ENCODE results near the gene LPIN3.
"Not testable (repeated sequence)": the region's sequence is repeated elsewhere in the genome, so short reads cannot be mapped to it uniquely, and the experiment has no call there.

Gene LPIN3, protein sequence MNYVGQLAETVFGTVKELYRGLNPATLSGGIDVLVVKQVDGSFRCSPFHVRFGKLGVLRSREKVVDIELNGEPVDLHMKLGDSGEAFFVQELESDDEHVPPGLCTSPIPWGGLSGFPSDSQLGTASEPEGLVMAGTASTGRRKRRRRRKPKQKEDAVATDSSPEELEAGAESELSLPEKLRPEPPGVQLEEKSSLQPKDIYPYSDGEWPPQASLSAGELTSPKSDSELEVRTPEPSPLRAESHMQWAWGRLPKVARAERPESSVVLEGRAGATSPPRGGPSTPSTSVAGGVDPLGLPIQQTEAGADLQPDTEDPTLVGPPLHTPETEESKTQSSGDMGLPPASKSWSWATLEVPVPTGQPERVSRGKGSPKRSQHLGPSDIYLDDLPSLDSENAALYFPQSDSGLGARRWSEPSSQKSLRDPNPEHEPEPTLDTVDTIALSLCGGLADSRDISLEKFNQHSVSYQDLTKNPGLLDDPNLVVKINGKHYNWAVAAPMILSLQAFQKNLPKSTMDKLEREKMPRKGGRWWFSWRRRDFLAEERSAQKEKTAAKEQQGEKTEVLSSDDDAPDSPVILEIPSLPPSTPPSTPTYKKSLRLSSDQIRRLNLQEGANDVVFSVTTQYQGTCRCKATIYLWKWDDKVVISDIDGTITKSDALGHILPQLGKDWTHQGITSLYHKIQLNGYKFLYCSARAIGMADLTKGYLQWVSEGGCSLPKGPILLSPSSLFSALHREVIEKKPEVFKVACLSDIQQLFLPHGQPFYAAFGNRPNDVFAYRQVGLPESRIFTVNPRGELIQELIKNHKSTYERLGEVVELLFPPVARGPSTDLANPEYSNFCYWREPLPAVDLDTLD

DNA sequence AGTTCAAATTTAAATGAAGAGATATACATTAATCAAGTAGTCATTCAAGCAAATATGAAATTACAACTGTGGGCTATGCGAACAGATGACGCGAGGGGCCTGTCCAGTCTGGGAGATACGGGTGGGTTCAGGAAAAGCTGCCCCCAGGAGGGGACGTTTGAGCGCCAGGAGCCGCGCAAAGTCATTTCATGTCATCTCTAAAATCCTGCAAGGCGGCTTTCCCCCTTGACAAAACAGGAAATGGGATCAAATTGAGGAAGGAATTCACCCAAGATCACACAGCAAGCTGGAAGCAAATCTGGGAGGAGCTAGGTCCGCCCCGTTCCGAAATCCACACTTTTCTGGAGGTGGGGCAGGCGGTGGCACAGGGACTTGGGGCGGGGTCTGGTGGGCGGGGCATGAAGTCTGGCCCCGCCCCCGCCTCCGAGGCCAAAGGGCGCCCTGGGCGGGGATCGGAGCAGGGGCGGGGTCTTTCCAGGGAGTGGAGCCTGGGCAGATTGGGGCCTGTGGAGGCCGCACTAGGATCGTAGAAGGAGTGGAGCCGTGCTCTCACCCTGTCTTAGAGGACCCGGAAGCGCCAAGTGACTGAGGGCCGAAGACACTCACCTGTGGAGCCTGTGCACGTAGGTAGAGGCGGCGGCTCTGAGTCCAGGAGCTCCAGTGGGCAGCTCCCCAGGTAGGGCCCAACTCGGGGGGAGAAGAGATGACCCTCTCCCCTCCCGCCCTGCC lies at the start of gene LPIN3:
TSS of gene LPIN3 (plus strand) at position 495 of the 729 bp plus-strand sequence. CDS start 4,983 bp downstream, outside the sequence.
- peak; percentile 5 for DNase-seq

DNA sequence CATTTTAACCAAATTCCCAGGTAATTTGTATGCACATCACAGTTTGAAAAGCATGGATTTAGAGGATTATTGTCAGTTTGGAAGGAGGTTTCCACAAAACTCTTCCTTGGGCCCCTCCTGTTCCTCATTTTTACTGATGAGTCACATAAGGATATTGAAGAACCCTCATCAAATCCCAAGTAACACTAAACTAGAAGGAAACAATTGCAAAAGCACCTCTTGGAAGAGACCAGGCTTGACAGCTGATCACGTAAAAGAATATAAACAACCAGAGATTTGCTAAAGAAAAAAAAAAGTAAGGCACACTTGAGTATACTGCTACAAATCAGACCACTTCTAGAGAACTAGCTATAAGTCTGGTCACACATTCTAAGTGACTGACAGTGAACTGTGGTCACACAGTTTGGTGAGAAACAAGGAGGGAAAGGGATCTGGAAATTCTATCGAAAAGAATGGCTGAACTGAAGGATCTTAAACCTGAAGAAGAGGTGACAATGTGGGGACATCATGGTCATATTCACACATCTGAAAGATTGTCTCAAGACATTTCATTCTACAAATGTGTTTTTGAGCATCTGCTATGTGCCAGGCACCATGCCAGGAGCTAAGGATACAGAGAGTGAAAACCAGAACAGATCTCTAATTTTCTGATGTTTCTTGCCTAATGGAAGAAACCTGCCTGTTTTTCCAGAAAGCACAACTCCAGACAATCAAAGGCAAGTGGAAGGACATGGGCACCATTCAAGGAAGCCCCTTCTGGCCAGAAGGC lies 47.2 kb upstream of the LPIN3 start:
- no peak for DNase-seq

DNA sequence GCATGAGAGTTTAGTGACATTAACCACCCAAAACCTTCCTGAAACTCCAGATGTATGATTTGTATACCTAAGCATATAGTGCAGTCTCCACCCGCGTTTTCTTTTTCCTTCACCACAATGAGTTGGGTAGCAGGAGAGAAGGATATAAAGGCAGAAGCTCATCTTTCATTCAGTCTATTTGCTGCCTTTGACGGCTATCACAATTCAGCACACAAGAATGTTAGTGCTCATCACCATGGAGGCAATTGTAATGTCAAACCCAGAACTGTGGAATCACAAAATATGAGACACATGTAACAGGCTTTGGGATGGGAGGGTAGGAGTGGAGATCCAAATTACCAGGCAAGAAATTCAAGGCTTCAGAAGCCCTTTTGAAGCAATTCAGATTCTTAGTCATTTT lies 40.7 kb upstream of the LPIN3 start:
- DNase-seq: no peak

DNA sequence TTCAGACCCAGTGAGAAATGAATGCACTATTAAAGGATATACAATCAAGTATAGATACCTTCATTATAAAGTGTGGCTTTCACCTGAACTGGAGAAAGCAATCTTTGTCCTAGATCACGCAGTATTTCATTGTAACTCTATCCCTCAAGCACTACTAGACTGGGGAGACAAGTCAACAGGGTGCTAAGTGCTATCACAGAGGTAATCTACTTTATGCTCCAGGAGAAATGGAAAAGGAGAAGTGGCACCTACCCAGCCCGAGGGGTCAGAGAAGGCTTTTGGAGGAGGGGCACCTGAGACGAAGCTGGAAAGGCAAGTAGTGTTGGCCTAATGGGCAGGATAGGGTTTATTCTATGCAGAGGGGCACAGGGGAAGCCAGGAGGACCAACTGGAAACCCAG lies 40.2 kb upstream of the LPIN3 start:
- DNase-seq: no peak

DNA sequence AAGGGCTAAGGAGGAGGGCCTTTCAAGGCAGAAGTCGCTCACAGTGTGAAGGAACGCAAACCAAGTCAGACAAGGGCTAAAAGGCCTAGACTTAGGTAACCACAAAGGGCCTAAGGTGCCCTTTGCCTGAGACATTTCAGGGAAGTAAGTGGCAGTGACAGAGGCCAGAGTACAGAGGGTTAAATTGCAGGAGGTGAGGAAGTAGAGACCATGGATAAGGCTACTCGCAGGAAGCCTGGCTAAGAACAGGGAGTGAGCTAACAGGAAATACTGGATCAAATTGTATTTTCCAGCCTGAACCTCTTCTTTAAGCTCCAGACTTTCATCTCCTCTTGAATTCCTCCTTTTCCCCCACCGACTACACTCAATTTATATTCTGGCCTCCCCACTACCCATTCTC lies 39.7 kb upstream of the LPIN3 start:
- no peak for DNase-seq

DNA sequence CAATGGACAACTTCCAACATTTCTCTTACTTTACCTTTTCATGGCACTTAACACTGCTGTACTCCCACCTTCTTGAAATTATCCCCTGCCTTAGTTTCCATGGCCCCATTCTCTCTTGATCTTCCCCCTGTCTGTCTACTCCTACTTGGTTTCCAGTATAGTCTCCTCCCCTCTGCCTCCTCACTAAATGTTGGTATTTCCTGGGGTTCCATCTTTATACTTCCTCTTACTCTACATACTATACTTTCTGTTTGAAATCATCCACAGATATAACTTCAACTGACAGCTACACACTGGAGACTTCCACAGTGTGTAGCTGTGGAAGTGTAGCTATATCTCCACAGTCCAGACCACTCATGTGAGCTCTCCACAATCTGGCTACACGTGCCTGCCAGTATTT lies 36.6 kb upstream of the LPIN3 start:
- DNase-seq: no peak

DNA sequence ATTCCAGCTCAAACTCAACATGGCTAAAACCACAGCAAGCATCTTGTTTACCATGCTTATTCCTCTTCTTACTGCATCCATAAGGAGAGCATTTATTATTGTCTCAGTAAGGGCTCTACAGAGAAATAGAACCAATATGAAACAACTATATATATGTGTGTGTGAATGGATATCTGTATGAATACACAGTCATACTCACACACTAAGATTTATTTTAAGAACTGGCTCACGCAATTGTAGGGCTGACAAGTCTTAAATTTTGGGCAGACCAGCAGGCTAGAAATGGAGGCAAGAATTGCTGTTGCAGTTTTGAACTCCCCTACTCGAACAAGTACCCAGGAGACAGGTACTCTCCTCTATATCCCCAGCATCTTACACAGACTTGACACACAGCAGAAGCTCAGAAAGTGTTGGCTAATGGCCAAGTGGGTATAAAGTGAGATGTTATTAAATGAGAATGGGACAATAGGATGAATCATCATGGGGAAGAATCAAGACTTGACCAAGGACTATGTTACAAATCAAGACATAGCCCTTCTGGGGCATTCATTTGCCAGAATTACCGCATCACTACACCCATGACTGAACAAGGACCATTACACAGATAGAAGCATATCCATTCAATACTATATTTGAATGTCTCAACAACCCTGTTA lies 36.1 kb upstream of the LPIN3 start:
- no peak for DNase-seq

DNA sequence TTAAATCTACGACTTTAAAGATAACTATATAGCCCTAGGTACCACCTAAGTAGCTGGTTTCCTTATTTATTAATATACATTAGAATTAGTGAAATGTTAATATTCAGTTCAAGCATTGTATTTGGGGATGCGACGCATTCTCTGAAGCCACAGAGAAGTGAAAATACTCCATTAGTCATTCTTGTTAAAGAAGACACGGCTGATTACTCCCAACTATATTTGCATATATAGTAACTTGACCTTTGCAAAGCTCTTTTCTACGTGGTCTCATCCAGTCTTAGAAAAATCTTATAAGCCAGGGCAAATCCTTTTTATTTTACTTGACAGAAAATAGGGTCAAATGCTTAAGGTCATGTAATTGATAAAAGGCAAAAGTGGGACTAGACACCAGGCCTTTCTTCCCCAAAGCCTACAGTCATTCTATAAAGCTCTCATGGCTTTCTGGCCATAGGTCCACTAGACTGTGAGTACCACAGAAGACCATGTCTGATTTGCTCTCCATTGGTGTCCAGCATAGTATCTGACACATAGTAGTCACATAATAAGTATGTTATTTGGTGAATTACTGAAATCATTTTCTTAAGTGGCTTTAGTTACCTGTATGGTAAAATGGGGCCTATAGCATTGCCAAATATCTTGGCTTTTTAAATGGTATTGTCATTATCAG lies 34.4 kb upstream of the LPIN3 start:
- no peak for DNase-seq

DNA sequence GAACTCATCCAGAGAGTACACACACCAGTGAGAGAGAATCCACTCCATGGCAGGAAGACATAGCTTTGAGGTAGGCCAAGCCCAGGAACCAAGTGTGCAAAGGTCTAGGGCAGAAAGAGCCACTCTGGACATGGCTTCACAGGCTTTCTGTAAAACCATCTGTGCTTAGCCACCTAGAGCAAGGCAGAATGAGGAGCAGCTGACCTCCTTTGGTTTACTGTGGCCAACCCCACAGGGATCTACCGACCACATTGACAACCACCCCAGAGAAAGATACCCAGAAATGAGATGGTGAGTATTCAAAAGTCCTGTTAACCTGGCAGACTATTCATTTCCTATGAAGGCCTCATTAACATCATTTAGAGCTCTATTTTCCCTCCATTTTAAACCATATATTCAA lies 33.6 kb upstream of the LPIN3 start:
- DNase-seq: no peak

DNA sequence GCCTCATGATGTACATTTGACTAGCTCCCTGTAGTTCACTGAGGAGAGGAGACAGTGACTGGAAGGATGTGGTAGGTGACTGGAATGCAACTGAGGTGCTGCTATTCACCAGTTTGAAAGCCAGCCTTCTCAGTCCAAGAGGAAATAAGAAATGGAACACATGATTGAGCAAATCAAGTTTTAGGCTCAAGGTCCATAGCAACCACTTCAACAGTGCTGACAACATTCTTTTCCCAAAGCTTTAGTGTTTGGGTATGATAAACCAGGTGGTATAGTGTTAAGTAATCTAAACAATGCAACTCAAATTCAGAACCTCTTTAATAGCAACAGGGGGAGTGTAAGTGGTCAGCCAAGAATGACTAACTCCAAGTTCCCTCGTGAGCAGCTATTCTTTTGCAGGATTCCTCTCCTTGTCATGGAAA lies 32.3 kb upstream of the LPIN3 start:
- no peak for DNase-seq

DNA sequence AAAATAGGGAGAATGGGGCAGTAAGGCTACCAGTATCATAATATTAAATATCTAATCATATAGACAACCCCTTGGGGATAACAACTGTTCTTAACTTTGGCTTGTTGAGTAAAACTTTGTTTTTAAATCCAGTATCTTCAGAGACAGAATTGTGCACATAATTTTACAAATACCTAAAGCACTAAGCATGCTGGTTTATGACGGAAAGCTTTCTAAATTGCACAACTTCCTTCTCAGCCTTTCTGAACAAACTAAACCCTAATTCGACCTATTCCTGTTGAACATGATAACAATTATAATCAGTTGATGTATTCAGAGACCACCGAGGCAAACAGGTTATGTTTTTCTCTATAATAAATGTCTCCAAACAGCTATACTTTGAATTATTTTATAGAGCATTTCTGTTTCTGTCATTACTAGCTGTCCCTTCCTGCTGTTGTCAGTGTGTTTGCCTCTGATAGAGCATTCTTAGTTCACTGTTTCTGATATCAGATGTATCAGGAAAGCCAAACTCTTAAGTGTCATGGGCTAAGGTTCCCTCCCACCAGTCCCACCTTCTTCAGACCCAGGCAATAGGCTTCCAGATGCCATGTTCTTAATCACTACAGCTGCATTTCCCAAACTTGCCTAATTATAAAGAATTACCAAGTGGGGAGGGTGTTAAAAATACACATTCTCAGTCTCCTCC lies 31.8 kb upstream of the LPIN3 start:
- no peak for DNase-seq

DNA sequence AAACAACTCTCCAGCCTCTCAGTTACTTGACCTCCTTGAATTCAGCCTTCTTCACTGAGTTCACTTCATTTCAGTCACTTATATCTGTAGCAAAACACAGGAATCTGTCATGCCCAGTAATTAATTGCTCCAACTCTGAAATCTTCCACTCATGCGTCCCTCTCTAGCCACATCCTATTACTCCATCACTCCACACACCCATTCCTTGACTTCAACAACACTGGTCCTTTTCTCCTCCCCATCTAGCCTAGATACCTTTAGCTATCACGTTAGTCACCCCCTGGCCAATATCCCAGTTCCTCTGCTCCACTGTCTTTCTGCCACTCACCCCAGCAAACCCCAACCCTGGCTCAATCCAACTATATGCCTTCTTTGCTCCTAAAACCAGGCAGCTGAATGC lies 30.8 kb upstream of the LPIN3 start:
- DNase-seq: no peak

DNA sequence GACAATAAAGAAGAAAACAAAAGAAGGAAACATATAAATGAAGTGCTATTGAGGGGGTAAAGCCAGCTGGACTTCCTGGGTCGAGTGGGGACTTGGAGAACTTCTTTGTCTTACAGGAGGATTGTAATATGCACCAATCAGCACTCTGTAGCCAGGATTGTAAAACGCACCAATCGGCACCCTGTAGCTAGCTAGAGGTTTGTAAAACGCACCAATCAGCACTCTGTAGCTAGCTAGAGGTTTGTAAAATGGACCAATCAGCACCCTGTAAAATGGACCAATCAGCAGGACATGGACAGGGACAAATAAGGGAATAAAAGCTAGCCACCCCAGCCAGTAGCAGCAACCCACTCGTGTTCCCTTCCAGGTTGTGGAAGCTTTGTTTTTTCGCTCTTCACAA lies 28.6 kb upstream of the LPIN3 start:
- DNase-seq: not testable (repeated sequence)

DNA sequence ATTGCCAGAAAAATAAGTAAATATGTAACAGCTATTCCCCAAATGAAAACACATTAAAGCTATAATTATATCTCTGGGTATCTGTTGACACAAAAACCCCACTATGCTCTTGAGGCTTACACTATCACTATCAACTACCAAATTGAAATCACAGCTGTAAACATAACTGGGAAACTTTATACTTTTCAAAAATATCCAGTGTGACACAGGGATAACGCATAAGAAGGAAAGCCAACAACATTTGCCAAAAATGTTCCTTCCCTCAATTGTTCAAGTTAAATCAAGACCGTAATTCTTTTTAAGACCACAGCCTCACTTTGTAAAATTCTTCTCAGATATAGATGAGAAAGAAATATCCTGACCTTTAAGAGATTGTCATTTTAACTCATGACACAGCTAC lies 26.2 kb upstream of the LPIN3 start:
- no peak for DNase-seq

DNA sequence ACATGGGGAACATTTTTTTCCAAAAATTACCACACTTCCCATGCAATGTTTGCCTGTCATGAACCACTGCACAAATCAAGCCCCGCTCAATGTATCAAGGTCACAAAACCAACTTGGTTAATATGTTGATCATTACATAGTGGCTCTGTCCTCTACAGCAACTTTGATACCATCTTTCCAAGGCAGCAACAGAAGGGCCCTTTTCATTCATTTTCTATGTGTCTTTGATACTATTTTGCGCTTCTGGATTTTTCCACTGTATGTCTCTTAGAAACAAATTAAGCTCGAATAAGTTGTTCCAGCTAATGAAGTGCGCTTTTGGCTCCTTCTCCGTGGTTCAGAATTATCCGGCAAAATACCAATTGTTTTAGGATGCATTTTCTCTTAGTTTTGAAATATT lies 24.6 kb upstream of the LPIN3 start:
- no peak for DNase-seq

DNA sequence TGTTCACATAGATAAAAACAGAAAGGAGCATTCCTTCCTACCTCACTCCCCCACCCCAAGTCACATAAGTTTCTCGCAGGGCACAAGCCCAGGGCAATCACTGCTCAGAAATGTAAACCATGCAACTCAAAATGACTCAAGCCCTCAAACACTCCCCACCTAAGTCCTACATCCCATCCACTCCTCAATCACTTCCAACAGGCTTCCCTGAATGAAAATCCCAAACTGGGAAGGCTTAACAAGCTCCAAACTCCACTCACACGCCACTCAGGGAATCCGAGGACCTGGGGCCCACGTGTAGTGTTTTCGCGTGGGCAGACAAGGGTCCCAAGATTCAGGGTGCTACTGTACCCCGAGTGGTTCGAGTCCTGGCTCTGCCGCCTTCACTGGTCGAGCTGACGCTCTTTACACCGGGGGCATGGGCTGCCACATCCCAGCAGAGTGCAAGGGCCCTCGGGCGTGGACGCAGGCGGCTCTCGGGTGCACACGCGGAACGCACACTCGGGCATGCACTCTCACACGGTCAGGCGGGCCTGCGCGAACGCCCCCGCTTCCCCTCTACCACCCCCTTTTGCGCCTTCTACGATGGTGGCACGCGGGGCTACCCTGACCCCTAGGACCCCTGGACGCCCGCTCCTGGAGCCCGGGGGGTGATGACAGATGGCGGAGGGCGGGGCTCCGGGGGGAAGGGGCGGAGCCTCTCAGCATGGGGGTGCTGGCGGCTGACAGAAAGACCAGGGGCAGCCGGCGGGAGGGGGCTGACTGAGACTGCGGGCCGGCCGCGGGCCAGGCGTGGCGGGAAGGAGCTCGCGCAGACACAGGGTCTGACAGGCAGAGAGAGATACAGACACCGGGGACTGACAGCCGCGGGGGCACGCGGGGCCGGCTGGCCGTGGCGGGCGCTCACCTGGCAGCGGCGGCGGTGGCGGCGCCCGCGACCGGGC lies 23.7 kb upstream of the LPIN3 start:
- no peak for DNase-seq

DNA sequence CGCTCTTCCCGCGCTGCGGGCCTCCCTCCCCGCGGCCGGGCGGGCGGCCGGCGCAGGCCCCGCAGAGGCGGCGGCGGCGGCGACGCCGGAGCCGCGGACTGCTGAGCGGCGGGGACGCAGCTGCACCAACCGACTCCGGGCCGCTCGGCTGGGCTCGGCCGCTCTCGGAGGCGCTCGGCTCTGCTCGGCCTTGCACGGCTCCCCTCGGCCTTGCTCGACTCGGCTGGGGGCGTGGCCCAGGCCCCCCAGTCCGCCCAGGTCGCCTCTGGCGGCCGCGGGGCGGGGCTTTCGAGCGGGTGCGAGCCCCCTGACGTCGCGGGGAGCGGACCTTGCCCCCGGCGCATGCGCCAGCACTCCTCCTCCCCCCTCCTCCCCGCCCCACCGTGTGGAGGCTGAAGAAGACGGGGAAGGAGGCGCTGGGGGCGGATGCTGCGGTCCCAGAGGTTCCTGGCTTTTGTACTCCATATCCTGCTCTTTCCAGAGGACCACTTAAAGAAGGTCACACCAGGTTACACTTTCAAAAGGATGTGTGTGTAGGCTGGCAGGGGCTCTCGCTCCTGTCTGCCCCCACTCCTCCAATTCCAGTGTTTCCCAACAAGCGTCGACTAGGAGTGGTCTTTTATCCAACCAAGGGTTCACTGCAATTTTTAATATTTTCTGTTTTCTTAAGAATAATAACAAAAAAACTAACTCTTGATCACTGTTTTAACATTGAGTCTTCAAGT lies 22.9 kb upstream of the LPIN3 start, which contains the start of gene ZHX3:
TSS of gene ZHX3 (minus strand) at position 186 of the 725 bp plus-strand sequence. CDS start 112,815 bp downstream, outside the sequence.
- DNase-seq: peak; percentile 71

DNA sequence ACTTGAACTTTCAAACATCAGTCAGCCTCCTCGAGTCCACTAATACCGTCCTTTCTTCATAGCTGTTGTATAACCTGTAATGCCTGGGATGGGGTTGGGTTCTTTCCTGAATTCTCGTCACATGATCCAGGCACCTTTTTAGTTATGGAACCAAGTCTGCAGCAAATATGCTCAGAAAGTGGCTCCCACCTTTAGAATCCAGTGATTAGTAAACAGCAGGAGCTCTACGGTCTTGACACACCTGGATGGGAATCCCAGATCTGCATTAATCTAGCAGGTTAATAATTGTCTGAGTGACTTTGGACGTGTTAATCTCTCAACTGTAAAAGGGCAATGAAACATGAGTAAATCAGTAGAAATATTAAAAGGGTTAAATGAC lies 22.4 kb upstream of the LPIN3 start:
- no peak for DNase-seq

DNA sequence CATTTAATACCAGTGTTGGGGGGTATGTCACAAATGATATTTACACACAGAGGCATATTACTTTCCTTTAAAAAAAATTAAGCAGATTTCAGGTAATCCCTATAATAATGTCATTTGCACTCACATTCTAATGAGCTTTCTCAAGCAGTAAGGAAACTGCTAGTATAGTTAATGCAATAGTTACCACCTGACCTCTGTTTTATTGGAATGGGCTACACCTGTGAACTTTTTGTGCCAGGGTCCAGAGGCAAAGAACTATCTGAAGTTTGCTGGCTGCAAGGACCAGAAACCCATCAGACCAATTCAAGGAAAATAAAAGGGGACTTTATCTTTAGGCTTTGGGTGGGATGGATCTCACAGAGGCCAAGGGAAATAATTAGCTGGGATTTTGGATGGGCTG lies 20.2 kb upstream of the LPIN3 start:
- no peak for DNase-seq
